GM23338 (cell line): ENCODE results near the gene LGALSL. TPM values are rescaled to one million over a fixed set of nuclear protein-coding genes. Genes with fewer than 3 reads are reported as not detected.
A peak's percentile ranks its signal among the peaks of the same experiment; 100 is the strongest.

Source experiments
- ATAC-seq: fragments of 200-7000 bp; cut with Tn5 transposase; 3 replicates; pipeline ENCODE4 v1.9.1; 2020
- DNase-seq: peaks from one replicate; pipeline ENCODE4 v3.0.0-alpha.2; 2015; ENCODE audit warnings: low spot score
- H2AFZ ChIP-seq: fragments of 200-600 bp; sonication (generic); 2 replicates; pipeline ENCODE4 v1.8.0; 2016; ENCODE audit warnings: antibody characterized with exemption, mild to moderate bottlenecking, moderate library complexity
- H3F3A ChIP-seq: fragments of 200-600 bp; sonication (generic); replicated peaks from 2 replicates; pipeline ENCODE4 v1.8.0; 2017; ENCODE audit warnings: antibody characterized with exemption, mixed run types, low read depth
- H3K27ac ChIP-seq: fragments of 200-600 bp; sonication (generic); 2 replicates; pipeline ENCODE4 v1.6.1; 2016; ENCODE audit warnings: low read depth
- H3K27me3 ChIP-seq: fragments of 200-600 bp; sonication (generic); 2 replicates; pipeline ENCODE4 v1.8.0; 2016; ENCODE audit warnings: mild to moderate bottlenecking, mixed run types, moderate library complexity; ENCODE audit not compliant: insufficient read depth
- H3K36me3 ChIP-seq: fragments of 200-600 bp; sonication (generic); 2 replicates; pipeline ENCODE4 v1.8.0; 2016; ENCODE audit warnings: mild to moderate bottlenecking; ENCODE audit not compliant: insufficient read depth
- H3K4me1 ChIP-seq: fragments of 200-600 bp; sonication (generic); 2 replicates; pipeline ENCODE4 v1.8.0; 2016; ENCODE audit warnings: mild to moderate bottlenecking, moderate library complexity; ENCODE audit not compliant: insufficient read depth
- H3K4me2 ChIP-seq: fragments of 200-600 bp; sonication (generic); 2 replicates; pipeline ENCODE4 v1.7.1; 2017; ENCODE audit warnings: mixed run types
- H3K4me3 ChIP-seq: fragments of 200-600 bp; sonication (generic); 2 replicates; pipeline ENCODE4 v1.6.1; 2016; ENCODE audit warnings: mixed run types
- H3K79me2 ChIP-seq: fragments of 200-600 bp; sonication (generic); replicated peaks from 2 replicates; pipeline ENCODE4 v1.8.0; 2017; ENCODE audit warnings: mild to moderate bottlenecking; ENCODE audit not compliant: insufficient read depth
- H3K9me2 ChIP-seq: fragments of 200-600 bp; sonication (generic); 2 replicates; pipeline ENCODE4 v1.8.0; 2017; ENCODE audit not compliant: insufficient read depth
- H4K20me1 ChIP-seq: fragments of 200-600 bp; sonication (generic); replicated peaks from 2 replicates; pipeline ENCODE4 v1.8.0; 2017; ENCODE audit warnings: mild to moderate bottlenecking; ENCODE audit not compliant: insufficient read depth
- H3K27ac Mint-ChIP-seq: 2 replicates; pipeline ENCODE4 v1.8.0; 2020; ENCODE audit warnings: inconsistent platforms, mild to moderate bottlenecking, moderate library complexity, mixed read lengths
- H3K27me3 Mint-ChIP-seq: 3 replicates; pipeline ENCODE4 v1.8.0; 2022; ENCODE audit warnings: low read depth, mild to moderate bottlenecking, moderate library complexity, mixed read lengths, inconsistent platforms; ENCODE audit not compliant: insufficient read depth, poor library complexity
- H3K36me3 Mint-ChIP-seq: 3 replicates; pipeline ENCODE4 v1.8.0; 2021; ENCODE audit warnings: low read depth, mild to moderate bottlenecking, inconsistent platforms, moderate library complexity, mixed read lengths
- H3K4me1 Mint-ChIP-seq: 3 replicates; pipeline ENCODE4 v1.8.0; 2020; ENCODE audit warnings: mild to moderate bottlenecking, inconsistent platforms, mixed read lengths
- H3K4me3 Mint-ChIP-seq: 3 replicates; pipeline ENCODE4 v1.8.0; 2021; ENCODE audit warnings: moderate library complexity, mild to moderate bottlenecking, inconsistent platforms, mixed read lengths
- H3K9me3 Mint-ChIP-seq: 3 replicates; pipeline ENCODE4 v1.8.0; 2020; ENCODE audit warnings: moderate library complexity, mild to moderate bottlenecking, inconsistent platforms, mixed read lengths
- CREB1 ChIP-seq: fragments of 250-450 bp; sonication (Bioruptor Pico); IDR thresholded peaks from 2 replicates; pipeline ENCODE4 v1.5.0; 2020; ENCODE audit warnings: low read depth, mild to moderate bottlenecking, moderate library complexity
- CTCF ChIP-seq, 2 experiments: fragments of 200-600 bp in 1 of 2; sonication (generic) in 1 of 2; conservative IDR thresholded peaks; 2 replicates each; pipeline versions ENCODE4 v1.5.1 to v1.6.1; 2016 to 2017; ENCODE audit warnings: antibody characterized with exemption in 2 of 2, low read depth in 2 of 2, mild to moderate bottlenecking in 2 of 2, moderate library complexity in 1 of 2
- ETS1 ChIP-seq: IDR thresholded peaks from 2 replicates; pipeline ENCODE4 v1.6.1; 2016; ENCODE audit warnings: antibody characterized with exemption
- EZH2 ChIP-seq: fragments of 200-600 bp; sonication (generic); IDR thresholded peaks from one replicate; pipeline ENCODE4 v1.8.0; 2017; ENCODE audit warnings: antibody characterized with exemption, mild to moderate bottlenecking, low read depth; ENCODE audit not compliant: unreplicated experiment
- JUNB ChIP-seq: IDR thresholded peaks from one replicate; pipeline ENCODE4 v1.6.1; 2016; ENCODE audit warnings: antibody characterized with exemption; ENCODE audit not compliant: unreplicated experiment
- POLR2AphosphoS5 ChIP-seq: IDR thresholded peaks from 2 replicates; pipeline ENCODE4 v1.6.1; 2016; ENCODE audit warnings: antibody characterized with exemption, low read depth
- STAT1 ChIP-seq: IDR thresholded peaks from one replicate; pipeline ENCODE4 v1.6.1; 2016; ENCODE audit warnings: antibody characterized with exemption; ENCODE audit not compliant: unreplicated experiment
- ZNF114 ChIP-seq: fragments of 250-450 bp; sonication (Bioruptor Pico); IDR thresholded peaks from 2 replicates; pipeline ENCODE4 v1.5.0; 2020; ENCODE audit warnings: mild to moderate bottlenecking, moderate library complexity
- ZNF331 ChIP-seq: fragments of 250-450 bp; sonication (Bioruptor Pico); IDR thresholded peaks from 2 replicates; pipeline ENCODE4 v1.5.0; 2020; ENCODE audit warnings: low read depth, mild to moderate bottlenecking, moderate library complexity
- polyA plus RNA-seq: library from polyadenylated mRNA; unstranded; fragments of >200 nt; fragmentation: Nextera tagmentation; extraction: Ambion mirVana; gene quantifications from 2 replicates; pipeline ENCODE4 v1.2.1, GENCODE V29; 2016
- total RNA-seq: library from RNA; depleted of rRNA; stranded (reverse); fragments of >200 nt; shearing (Covaris generic); gene quantifications from 2 replicates; pipeline ENCODE4 v1.2.3, GENCODE V29; 2014

The LGALSL gene
- total and polyA plus RNA-seq, 2 experiments from 2014 or later, result 20.6 to 28.4 TPM

GRCh38 chr2:64440843-64441242 is 13.1 kb upstream of the LGALSL start:
- Histone ChIP-seq H3K4me3 (no peak overlapping the region), H3K27me3 (no peaks in the 10 kb centered on the region), H3K4me2 (no peak overlapping the region), H3K9me2 (no peaks in the 10 kb centered on the region), H2AFZ (no peak overlapping the region), H3K4me1 (peaks cover 10% of the 10 kb centered on the region), H3K36me3 (no peaks in the 10 kb centered on the region), H3F3A (no peaks in the 10 kb centered on the region), H3K27ac (no peak overlapping the region), H4K20me1 (no peaks in the 10 kb centered on the region), H3K79me2 (no peaks in the 10 kb centered on the region)
- DNase-seq, result no peak
- TF ChIP-seq JUNB, result no peak
- Mint-ChIP-seq H3K4me3 (no peak overlapping the region), H3K4me1 (peaks cover 19% of the 10 kb centered on the region), H3K36me3 (no peaks in the 10 kb centered on the region), H3K27ac (no peak overlapping the region), H3K27me3 (peaks cover 5% of the 10 kb centered on the region), H3K9me3 (no peaks in the 10 kb centered on the region)
- no peak for ATAC-seq

GRCh38 chr2:64442277-64442676 is 11.7 kb upstream of the LGALSL start:
- peaks cover 5% of the 10 kb centered on the region for H3K27me3 Mint-ChIP-seq
- Histone ChIP-seq H3K36me3 (no peaks in the 10 kb centered on the region), H3K4me3 (no peak overlapping the region), H3F3A (no peaks in the 10 kb centered on the region), H3K4me2 (no peak overlapping the region), H3K27me3 (no peaks in the 10 kb centered on the region), H2AFZ (no peak overlapping the region), H3K4me1 (peaks cover 10% of the 10 kb centered on the region), H3K79me2 (no peaks in the 10 kb centered on the region), H4K20me1 (no peaks in the 10 kb centered on the region), H3K27ac (no peak overlapping the region), H3K9me2 (no peaks in the 10 kb centered on the region)
- DNase-seq, result no peak
- H3K4me3 Mint-ChIP-seq, result no peak overlapping the region
- H3K4me1 Mint-ChIP-seq, result peaks cover 19% of the 10 kb centered on the region
- H3K36me3 Mint-ChIP-seq, result no peaks in the 10 kb centered on the region
- no peak; the same call in 2 of the 3 replicates for ATAC-seq
- no peaks in the 10 kb centered on the region for H3K9me3 Mint-ChIP-seq
- H3K27ac Mint-ChIP-seq, result peak overlapping the region; percentile 5; the same call in 1 of the 2 replicates
- TF ChIP-seq ZNF331 (CRISPR knock-in tag) (no peak), ETS1 (no peak), EZH2 (no peak), CREB1 (CRISPR knock-in tag) (no peak), CTCF (conservative IDR thresholded peaks at IDR 0.05; ENCODE audit: low read depth in 2 of 2) (no peak), STAT1 (no peak), ZNF114 (CRISPR knock-in tag) (no peak), POLR2AphosphoS5 (no peak)
